ENCODE results near the gene AMMECR1L. TPM values are rescaled to one million over a fixed set of nuclear protein-coding genes. Genes with fewer than 3 reads are reported as not detected.
"Not testable (repeated sequence)": the region's sequence is repeated elsewhere in the genome, so short reads cannot be mapped to it uniquely, and the experiment has no call there.

Gene AMMECR1L
- total RNA-seq, 1 experiment from 2014 or later, result 26.0 TPM

- POLR2A ChIA-PET (ENCODE audit: low non-redundant PET), result no interaction called here
- Histone ChIP-seq H3K4me1 (ENCODE audit: insufficient read depth, low read length, poor library complexity, severe bottlenecking) (peaks cover 17% of the 10 kb centered on the region), H3K36me3 (ENCODE audit: insufficient read depth, low read length, poor library complexity, severe bottlenecking) (no peaks in the 10 kb centered on the region), H3K9me3 (ENCODE audit: low read depth, low read length, poor library complexity, severe bottlenecking) (no peaks in the 10 kb centered on the region), H3K4me3 (ENCODE audit: low read depth, low read length, poor library complexity, severe bottlenecking) (no peak overlapping the region), H3K27me3 (replicated peaks; ENCODE audit: insufficient read depth, low read depth, low read length, poor library complexity) (no peaks in the 10 kb centered on the region), H3K27ac (ENCODE audit: low read depth, low read length, poor library complexity, severe bottlenecking) (no peak overlapping the region)
- CTCF ChIA-PET, result no interaction called here
- no peak for TF ChIP-seq CTCF (conservative IDR thresholded peaks at IDR 0.05; ENCODE audit: low read depth, low read length)
- TF ChIP-seq EZH2 (IDR thresholded peaks at IDR 0.05; ENCODE audit: borderline replicate concordance, low read depth, low read length, poor library complexity, severe bottlenecking), result no peak
- BruUV-seq (replicated peaks), result no TSS peak
- no peak for DNase-seq (ENCODE audit: low spot score)
- intact Hi-C loops (cut with micrococcal nuclease; ENCODE audit: unreplicated experiment), result no loop called here
Observed at GRCh38 chr2:127888772-127889171, 3.0 kb upstream of the AMMECR1L start.

- ChIA-PET POLR2A (ENCODE audit: low non-redundant PET) (no interaction called here), CTCF (no interaction called here)
- no peak overlapping the region for H3K27ac ChIP-seq (ENCODE audit: low read depth, low read length, poor library complexity, severe bottlenecking)
- BruUV-seq (replicated peaks), result no TSS peak
- intact Hi-C loops (cut with micrococcal nuclease; ENCODE audit: unreplicated experiment), result no loop called here
- peaks cover 17% of the 10 kb centered on the region for H3K4me1 ChIP-seq (ENCODE audit: insufficient read depth, low read length, poor library complexity, severe bottlenecking)
- H3K27me3 ChIP-seq (replicated peaks; ENCODE audit: insufficient read depth, low read depth, low read length, poor library complexity), result no peaks in the 10 kb centered on the region
- DNase-seq (ENCODE audit: low spot score), result no peak
- TF ChIP-seq EZH2 (IDR thresholded peaks at IDR 0.05; ENCODE audit: borderline replicate concordance, low read depth, low read length, poor library complexity, severe bottlenecking), result no peak
- TF ChIP-seq CTCF (conservative IDR thresholded peaks at IDR 0.05; ENCODE audit: low read depth, low read length), result no peak
- H3K4me3 ChIP-seq (ENCODE audit: low read depth, low read length, poor library complexity, severe bottlenecking), result peak overlapping the region; percentile 60
- no peaks in the 10 kb centered on the region for H3K9me3 ChIP-seq (ENCODE audit: low read depth, low read length, poor library complexity, severe bottlenecking)
- no peaks in the 10 kb centered on the region for H3K36me3 ChIP-seq (ENCODE audit: insufficient read depth, low read length, poor library complexity, severe bottlenecking)
Observed at GRCh38 chr2:127887776-127888130, 2.0 kb upstream of the AMMECR1L start.

DNA sequence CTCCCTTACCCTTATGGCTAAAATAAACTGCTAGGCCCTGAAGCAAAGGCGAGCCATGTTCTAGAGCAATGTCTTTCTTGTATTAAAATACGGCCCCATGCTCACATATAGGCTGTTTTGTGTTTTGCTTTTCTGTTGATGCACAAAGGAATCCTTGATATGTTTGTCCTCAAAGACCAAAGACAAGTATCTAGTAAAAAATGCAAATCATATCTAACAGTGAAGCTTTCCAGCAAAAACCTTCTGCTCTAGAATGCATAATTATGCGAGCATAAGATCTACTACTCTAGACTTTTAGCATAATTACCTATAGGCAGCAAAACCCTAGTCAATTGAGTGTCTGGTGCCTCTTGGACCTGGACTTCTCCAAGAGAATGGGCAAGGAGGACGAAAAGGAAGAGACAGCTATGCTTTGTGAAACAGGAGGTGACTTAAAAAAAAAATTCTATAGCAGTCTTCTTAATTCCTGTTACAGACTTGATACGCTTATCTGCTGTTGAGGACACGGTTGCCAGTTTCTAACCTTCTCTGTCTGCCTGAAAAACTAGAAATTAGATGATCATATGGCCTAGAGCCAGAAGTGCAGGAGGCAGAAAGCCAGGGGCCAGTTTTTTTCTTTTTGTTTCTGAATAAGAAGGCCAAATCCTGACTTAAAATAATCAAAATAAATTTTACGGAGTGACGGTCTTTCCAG lies 1.5 kb upstream of the AMMECR1L start:
- POLR2A ChIA-PET (ENCODE audit: low non-redundant PET), result no interaction called here
- DNase-seq (ENCODE audit: low spot score), result no peak
- TF ChIP-seq CTCF (conservative IDR thresholded peaks at IDR 0.05; ENCODE audit: low read depth, low read length) (no peak), EZH2 (IDR thresholded peaks at IDR 0.05; ENCODE audit: borderline replicate concordance, low read depth, low read length, poor library complexity, severe bottlenecking) (no peak)
- peak overlapping the region; percentile 53 for H3K27ac ChIP-seq (ENCODE audit: low read depth, low read length, poor library complexity, severe bottlenecking)
- intact Hi-C loops (cut with micrococcal nuclease; ENCODE audit: unreplicated experiment), result no loop called here
- peaks cover 17% of the 10 kb centered on the region for H3K4me1 ChIP-seq (ENCODE audit: insufficient read depth, low read length, poor library complexity, severe bottlenecking)
- BruUV-seq (replicated peaks), result TSS peak; percentile 54
- no peaks in the 10 kb centered on the region for H3K9me3 ChIP-seq (ENCODE audit: low read depth, low read length, poor library complexity, severe bottlenecking)
- CTCF ChIA-PET, result no interaction called here
- H3K4me3 ChIP-seq (ENCODE audit: low read depth, low read length, poor library complexity, severe bottlenecking), result peak overlapping the region; percentile 60
- H3K36me3 ChIP-seq (ENCODE audit: insufficient read depth, low read length, poor library complexity, severe bottlenecking), result peaks cover 5% of the 10 kb centered on the region
- H3K27me3 ChIP-seq (replicated peaks; ENCODE audit: insufficient read depth, low read depth, low read length, poor library complexity), result no peaks in the 10 kb centered on the region

DNA sequence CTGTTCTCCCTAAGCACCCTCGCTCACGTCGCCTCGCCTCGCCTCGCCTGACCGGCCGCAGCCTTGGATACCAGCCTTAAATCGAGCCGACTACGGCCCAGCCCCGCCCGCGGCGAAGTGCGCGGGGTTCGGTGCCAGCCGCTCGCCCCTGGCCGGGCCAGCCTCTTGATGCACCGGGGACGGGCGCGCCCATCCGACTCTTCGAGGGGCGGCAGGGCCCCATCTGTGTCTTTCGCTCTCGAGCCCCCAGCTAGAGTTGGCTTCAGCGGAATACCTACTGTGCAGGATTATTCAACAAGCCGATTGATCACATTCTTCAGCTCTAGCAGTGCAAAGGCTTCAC lies 808 bp upstream of the AMMECR1L start:
- POLR2A ChIA-PET (ENCODE audit: low non-redundant PET); intact Hi-C loops (cut with micrococcal nuclease; ENCODE audit: unreplicated experiment): not testable (repeated sequence)
- peaks cover 11% of the 10 kb centered on the region for H3K36me3 ChIP-seq (ENCODE audit: insufficient read depth, low read length, poor library complexity, severe bottlenecking)

DNA sequence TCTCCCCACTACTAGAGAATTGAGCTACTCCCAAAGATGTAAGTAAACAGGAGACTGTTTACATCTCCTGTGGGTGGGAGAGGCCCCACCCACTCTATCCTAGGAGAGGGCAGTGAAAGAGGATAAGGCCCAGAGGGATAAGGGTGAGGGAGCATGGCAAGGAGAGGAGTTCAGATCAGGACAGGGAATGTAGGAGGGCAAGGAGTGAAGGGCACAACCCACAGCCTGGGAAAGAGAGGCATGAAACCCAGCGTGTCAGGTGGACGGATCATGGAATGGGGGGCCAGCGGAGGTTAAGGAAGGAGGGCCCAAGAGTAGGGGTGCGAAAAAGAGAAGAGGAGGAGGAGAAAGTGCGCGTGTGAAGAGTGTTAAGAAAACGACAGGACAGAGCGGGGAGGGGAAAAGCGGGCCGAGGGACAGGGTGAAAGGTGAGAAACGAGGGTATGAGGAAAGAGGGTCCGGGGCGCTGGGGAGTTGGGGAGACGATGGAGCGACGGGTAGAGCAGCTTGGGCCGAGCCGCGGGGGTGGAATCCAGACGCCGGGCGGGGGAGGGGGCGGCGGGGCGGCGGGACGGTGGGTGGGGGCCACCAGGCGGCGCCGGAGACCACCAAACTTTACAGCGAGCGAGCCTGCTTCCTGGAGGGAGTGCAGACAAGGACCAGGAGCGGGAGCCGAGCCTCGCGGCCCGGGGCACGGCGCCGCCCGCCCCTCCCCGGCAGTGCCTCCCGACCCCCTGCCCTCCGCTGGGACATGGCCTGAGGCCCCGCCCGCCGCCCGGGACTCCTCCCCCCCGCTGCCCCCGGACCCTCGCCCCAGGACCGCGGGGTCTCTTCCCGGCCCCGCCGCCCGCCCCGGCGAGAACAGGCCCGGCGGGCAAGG lies 655 bp downstream of the AMMECR1L start:
- CTCF ChIA-PET; POLR2A ChIA-PET (ENCODE audit: low non-redundant PET); H3K9me3 ChIP-seq (ENCODE audit: low read depth, low read length, poor library complexity, severe bottlenecking); H3K27me3 ChIP-seq (replicated peaks; ENCODE audit: insufficient read depth, low read depth, low read length, poor library complexity); BruUV-seq (replicated peaks); intact Hi-C loops (cut with micrococcal nuclease; ENCODE audit: unreplicated experiment): not testable (repeated sequence)
- Histone ChIP-seq H3K4me1 (ENCODE audit: insufficient read depth, low read length, poor library complexity, severe bottlenecking) (peaks cover 17% of the 10 kb centered on the region), H3K27ac (ENCODE audit: low read depth, low read length, poor library complexity, severe bottlenecking) (peak overlapping the region; percentile 70), H3K4me3 (ENCODE audit: low read depth, low read length, poor library complexity, severe bottlenecking) (peak overlapping the region; percentile 60), H3K36me3 (ENCODE audit: insufficient read depth, low read length, poor library complexity, severe bottlenecking) (peaks cover 20% of the 10 kb centered on the region)
- peak; percentile 27 for DNase-seq (ENCODE audit: low spot score)

More for the DNA sequence above, 808 bp upstream of the AMMECR1L start:
- H3K4me1 ChIP-seq (ENCODE audit: insufficient read depth, low read length, poor library complexity, severe bottlenecking), result peaks cover 17% of the 10 kb centered on the region
- H3K27me3 ChIP-seq (replicated peaks; ENCODE audit: insufficient read depth, low read depth, low read length, poor library complexity); CTCF ChIA-PET; H3K9me3 ChIP-seq (ENCODE audit: low read depth, low read length, poor library complexity, severe bottlenecking); DNase-seq (ENCODE audit: low spot score); BruUV-seq (replicated peaks): not testable (repeated sequence)
- H3K4me3 ChIP-seq (ENCODE audit: low read depth, low read length, poor library complexity, severe bottlenecking), result peak overlapping the region; percentile 60
- peak overlapping the region; percentile 82 for H3K27ac ChIP-seq (ENCODE audit: low read depth, low read length, poor library complexity, severe bottlenecking)
